Lung microvascular endothelial cell (primary cell): Measurements from ENCODE around the gene MLF1. TPM values are rescaled to one million over a fixed set of nuclear protein-coding genes. Genes with fewer than 3 reads are reported as not detected.
A peak's percentile ranks its signal among the peaks of the same experiment; 100 is the strongest.
"Not testable (repeated sequence)": the region's sequence is repeated elsewhere in the genome, so short reads cannot be mapped to it uniquely, and the experiment has no call there.

Experiments
- DNase-seq, 2 donors: peaks; one replicate each; pipeline versions ENCODE4 v3.0.0 to v3.0.0-alpha.2; 2010; ENCODE audit warnings: low read depth in 2 of 2
- total RNA-seq: library from RNA; depleted of rRNA; stranded (reverse); fragments of >200 nt; gene quantifications from 2 replicates; pipeline ENCODE4 v1.2.1, GENCODE V29; 2014

The MLF1 gene
- total RNA-seq: 4.8 TPM in 2 replicates

- peak; percentile 98 for DNase-seq
Observed at GRCh38 chr3:158570999-158571702, at the start of gene MLF1. Gene MLF1, plus strand, starts transcription at chr3:158571194. Its CDS starts 107 bp downstream, at chr3:158571301.

- peak in 1 of 2 donors; percentile 2 for DNase-seq
Observed at GRCh38 chr3:158522221-158523136, 48.5 kb upstream of the MLF1 start.

- DNase-seq: no peak
Observed at GRCh38 chr3:158528076-158528674, 42.8 kb upstream of the MLF1 start.

GRCh38 chr3:158531334-158531733 is 39.7 kb upstream of the MLF1 start:
- DNase-seq: peak in 1 of 2 donors; percentile 2

GRCh38 chr3:158532099-158532734 is 38.8 kb upstream of the MLF1 start:
- DNase-seq: peak; percentile 68 to 73

GRCh38 chr3:158535918-158536317 is 35.1 kb upstream of the MLF1 start:
- DNase-seq: no peak

- peak; percentile 71 to 81 for DNase-seq
Observed at GRCh38 chr3:158539414-158540014, 31.5 kb upstream of the MLF1 start.

GRCh38 chr3:158540066-158540465 is 30.9 kb upstream of the MLF1 start:
- DNase-seq: no peak

GRCh38 chr3:158548691-158549090 is 22.3 kb upstream of the MLF1 start:
- no peak for DNase-seq

GRCh38 chr3:158549938-158550337 is 21.1 kb upstream of the MLF1 start:
- not testable (repeated sequence) for DNase-seq

GRCh38 chr3:158552124-158552523 is 18.9 kb upstream of the MLF1 start:
- DNase-seq: no peak

- no peak for DNase-seq
Observed at GRCh38 chr3:158559504-158559903, 11.5 kb upstream of the MLF1 start.

GRCh38 chr3:158560979-158561378 is 10.0 kb upstream of the MLF1 start:
- no peak for DNase-seq

- no peak for DNase-seq
Observed at GRCh38 chr3:158562674-158563073, 8.3 kb upstream of the MLF1 start.

- no peak for DNase-seq
Observed at GRCh38 chr3:158563076-158563475, 7.9 kb upstream of the MLF1 start.

- DNase-seq: no peak
Observed at GRCh38 chr3:158565076-158565475, 5.9 kb upstream of the MLF1 start.

GRCh38 chr3:158568784-158569183 is 2.2 kb upstream of the MLF1 start:
- peak in 1 of 2 donors; percentile 3 for DNase-seq

- DNase-seq: no peak
Observed at GRCh38 chr3:158569794-158570193, 1.2 kb upstream of the MLF1 start.

- no peak for DNase-seq
Observed at GRCh38 chr3:158571969-158572765, 1.2 kb downstream of the MLF1 start.

GRCh38 chr3:158572766-158573060 is 1.7 kb downstream of the MLF1 start:
- DNase-seq: no peak

- DNase-seq: no peak
Observed at GRCh38 chr3:158573714-158574113, 2.7 kb downstream of the MLF1 start.
